GM12878 (cell line): ENCODE results near the gene UBA5. TPM values are rescaled to one million over a fixed set of nuclear protein-coding genes. Genes with fewer than 3 reads are reported as not detected.

Experiments
- ATAC-seq: fragments of 200-7000 bp; cut with Tn5 transposase; 3 replicates; pipeline ENCODE4 v1.9.1; 2020; ENCODE audit warnings: mild to moderate bottlenecking, moderate library complexity
- BruUV-seq: library from RNA; stranded (reverse); fragments of 400-500 nt; replicated peaks from 2 replicates; lab custom pipeline; 2021; lab: Mats Ljungman, UMichigan
- CTCF ChIA-PET: fragments of 300-600 bp; sonication (Branson Sonifier 250); formaldehyde crosslinking; extraction: SDS; loops from one replicate; lab custom pipeline; 2021; ENCODE audit warnings: inconsistent platforms; lab: Yijun Ruan, JAX
- POLR2A ChIA-PET: fragments of 350-600 bp; formaldehyde crosslinking; extraction: SDS; loops from one replicate; lab custom pipeline; 2021; ENCODE audit warnings: inconsistent platforms; lab: Charles Lee
- RAD21 ChIA-PET: fragments of 300-600 bp; sonication (Branson Sonifier 250); formaldehyde crosslinking; loops from one replicate; lab custom pipeline; 2023; ENCODE audit warnings: antibody characterized with exemption; ENCODE audit not compliant: unreplicated experiment; lab: Charles Lee
- SMC1A ChIA-PET: fragments of 300-600 bp; sonication (Branson Sonifier 250); formaldehyde crosslinking; loops from one replicate; lab custom pipeline; 2023; ENCODE audit not compliant: unreplicated experiment, uncharacterized antibody; lab: Charles Lee
- DNase-seq: peaks from one replicate; pipeline ENCODE4 v3.0.0-alpha.2; 2011; ENCODE audit warnings: low read depth, low spot score
- FAIRE-seq: peaks from 3 replicates; lab custom pipeline; 2011; peaks lifted over from hg19 to GRCh38; lab: Jason Lieb, UNC
- H2AFZ ChIP-seq: 2 replicates; pipeline ENCODE4 v1.6.0; 2011; ENCODE audit warnings: low read depth, low read length, control low read depth; ENCODE audit not compliant: control insufficient read depth
- H3K27ac ChIP-seq: 2 replicates; pipeline ENCODE4 v1.5.1; 2011; ENCODE audit warnings: control low read depth; ENCODE audit not compliant: control insufficient read depth, insufficient read depth
- H3K27me3 ChIP-seq, 2 experiments: replicated peaks in 1 of 2; 2 replicates each; pipeline versions ENCODE4 v1.6.0 to v1.6.1; 2011; ENCODE audit warnings: low read length in 1 of 2; ENCODE audit not compliant: control insufficient read depth in 2 of 2, insufficient read depth in 2 of 2
- H3K36me3 ChIP-seq, 2 experiments: 2 replicates each; pipeline ENCODE4 v1.5.1; 2011; ENCODE audit warnings: low read length in 1 of 2; ENCODE audit not compliant: control insufficient read depth in 2 of 2, insufficient read depth in 2 of 2
- H3K4me1 ChIP-seq: 2 replicates; pipeline ENCODE4 v1.6.1; 2011; ENCODE audit warnings: mild to moderate bottlenecking, low read length, moderate library complexity, mixed read lengths; ENCODE audit not compliant: control insufficient read depth, insufficient read depth
- H3K4me2 ChIP-seq: 2 replicates; pipeline ENCODE4 v1.6.0; 2011; ENCODE audit warnings: control low read depth; ENCODE audit not compliant: control insufficient read depth, insufficient read depth
- H3K4me3 ChIP-seq: fragments of 200-600 bp; sonication (generic); 2 replicates; pipeline ENCODE4 v1.5.1; 2016
- H3K79me2 ChIP-seq: 2 replicates; pipeline ENCODE4 v1.6.0; 2011; ENCODE audit warnings: low read length; ENCODE audit not compliant: control insufficient read depth, insufficient read depth
- H3K9ac ChIP-seq: 2 replicates; pipeline ENCODE4 v1.8.0; 2011; ENCODE audit warnings: low read length, control low read depth, mixed read lengths; ENCODE audit not compliant: control insufficient read depth, insufficient read depth
- H3K9me3 ChIP-seq: replicated peaks from 3 replicates; pipeline ENCODE4 v1.5.1; 2011; ENCODE audit warnings: mild to moderate bottlenecking, low read length; ENCODE audit not compliant: control insufficient read depth, insufficient read depth
- H4K20me1 ChIP-seq: 2 replicates; pipeline ENCODE4 v1.6.0; 2011; ENCODE audit not compliant: control insufficient read depth, insufficient read depth
- EZH2 ChIP-seq: IDR thresholded peaks from 2 replicates; pipeline ENCODE4 v1.6.1; 2012; ENCODE audit warnings: low read depth, mild to moderate bottlenecking, control low read depth, inconsistent platforms, low read length, borderline replicate concordance; ENCODE audit not compliant: control insufficient read depth
- FOXM1 ChIP-seq: IDR thresholded peaks from 2 replicates; pipeline ENCODE4 v1.6.1; 2012; ENCODE audit warnings: low read depth, mild to moderate bottlenecking, inconsistent platforms, low read length, moderate library complexity
- KAT2A ChIP-seq: conservative IDR thresholded peaks from 2 replicates; pipeline ENCODE4 v1.6.1; 2011; ENCODE audit warnings: low read depth, low read length; ENCODE audit not compliant: control insufficient read depth
- NR2C2 ChIP-seq: IDR thresholded peaks from 2 replicates; pipeline ENCODE4 v1.6.1; 2011; ENCODE audit warnings: borderline replicate concordance, low read depth; ENCODE audit not compliant: control insufficient read depth, insufficient read length
- NR2F1 ChIP-seq: fragments of 450-650 bp; conservative IDR thresholded peaks from 2 replicates; pipeline ENCODE4 v1.6.1; 2017; ENCODE audit warnings: mild to moderate bottlenecking
- POU2F2 ChIP-seq: IDR thresholded peaks from 3 replicates; pipeline ENCODE4 v1.6.1; 2011; ENCODE audit warnings: low read depth, mild to moderate bottlenecking, low read length, borderline replicate concordance
- RBBP5 ChIP-seq: fragments of 200-600 bp; sonication (generic); conservative IDR thresholded peaks from 2 replicates; pipeline ENCODE4 v1.6.1; 2016
- RUNX3 ChIP-seq: IDR thresholded peaks from 2 replicates; pipeline ENCODE4 v1.6.1; 2012; ENCODE audit warnings: low read length, inconsistent platforms
- SMAD5 ChIP-seq: IDR thresholded peaks from 2 replicates; pipeline ENCODE4 v1.6.1; 2016; ENCODE audit warnings: antibody characterized with exemption, low read depth
- TAF1 ChIP-seq: IDR thresholded peaks from 2 replicates; pipeline ENCODE4 v1.6.1; 2011; ENCODE audit warnings: mild to moderate bottlenecking, low read depth, low read length, borderline replicate concordance
- ZBTB11 ChIP-seq: fragments of 450-650 bp; formaldehyde crosslinking; IDR thresholded peaks from 2 replicates; pipeline ENCODE4 v1.5.0; 2022; ENCODE audit warnings: mild to moderate bottlenecking, missing genetic modification characterization
- WGBS: methylation state at CpG from one replicate; pipeline ENCODE4 v1.1.6; 2016; ENCODE audit warnings: low lambda C conversion rate; ENCODE audit not compliant: insufficient replicate concordance, insufficient coverage; ENCODE audit errors: missing lambda C conversion rate; 5-methylcytosine and 5-hydroxymethylcytosine counted together
- in situ Hi-C: fragments of 300-500 bp; cut with MboI; formaldehyde crosslinking; loops from 9 replicates; pipeline ENCODE4 v1.14.3; 2018; ENCODE audit warnings: mixed read lengths
- intact Hi-C: fragments of 100-400 bp; cut with micrococcal nuclease; formaldehyde crosslinking; loops from one replicate; pipeline ENCODE4 v1.14.2; 2022; ENCODE audit not compliant: unreplicated experiment
- polyA plus RNA-seq, 11 experiments: library from polyadenylated mRNA; depleted of rRNA in 4 of 11; unstranded in 6 of 11; stranded (reverse) in 5 of 11; fragments of >200 nt; fragmentation: Nextera tagmentation in 4 of 11; fragmentation: Illumina TruSeq in 1 of 11; extraction: Ambion mirVana in 4 of 11; extraction: Trizol in 1 of 11; gene quantifications; 1 replicate in 1 of 11; 2 replicates in 10 of 11; pipeline versions ENCODE4 v1.2.1 to v1.2.3, GENCODE V29; 2011 to 2016; ENCODE audit warnings: inconsistent platforms in 2 of 11, missing spikeins in 2 of 11, low read depth in 1 of 11
- total RNA-seq, 4 experiments: library from RNA; depleted of rRNA in 3 of 4; stranded (reverse); fragments of >200 nt in 3 of 4; fragmentation: Illumina TruSeq in 1 of 4; extraction: Trizol in 1 of 4; gene quantifications; 2 replicates each; pipeline versions ENCODE4 v1.2.1 to v1.2.3, GENCODE V29; 2013 to 2021
- TF ChIP-seq, protein P1 (sequence below): fragments of 150-350 bp; IDR thresholded peaks from 2 replicates; pipeline ENCODE4 v1.6.1; 2014; ENCODE audit warnings: mild to moderate bottlenecking, low read depth, low read length
- TF ChIP-seq, protein P2 (sequence below): fragments of 450-650 bp; IDR thresholded peaks from 2 replicates; pipeline ENCODE4 v1.6.1; 2017; ENCODE audit warnings: mild to moderate bottlenecking, moderate library complexity

UBA5 gene
- total and polyA plus RNA-seq, 10 of the 15 experiments (the other 5 are each of a cell fraction or from before 2014, with no cell fraction given) = 10.2 to 62.1 (median 43.8) TPM

GRCh38 chr3:132622148-132622547, 38.0 kb upstream of the UBA5 start:
- Histone ChIP-seq H3K4me2 (no peak overlapping the region), H3K4me1 (peaks cover 12% of the 10 kb centered on the region), H3K9ac (no peak overlapping the region), H3K27me3 (no peaks in the 10 kb centered on the region), H3K4me3 (no peak overlapping the region), H3K79me2 (no peaks in the 10 kb centered on the region), H3K27ac (no peak overlapping the region), H4K20me1 (no peaks in the 10 kb centered on the region), H2AFZ (no peak overlapping the region), H3K36me3 (peaks cover 0 to 5% of the 10 kb centered on the region in 2 experiments; a peak in 2 of 4 replicates), H3K9me3 (no peaks in the 10 kb centered on the region)
- ChIA-PET POLR2A (no interaction called here), SMC1A (no interaction called here), CTCF (no interaction called here), RAD21 (no interaction called here)
- in situ Hi-C loops = no loop called here
- FAIRE-seq = no peak
- ATAC-seq = no peak
- intact Hi-C loops = no loop called here
- no peak for DNase-seq
- 42% methylated on average over 1 of the region's 1 CpG for WGBS
- no TSS peak for BruUV-seq
- no peak for TF ChIP-seq NR2C2
- TF ChIP-seq, protein P1, sequence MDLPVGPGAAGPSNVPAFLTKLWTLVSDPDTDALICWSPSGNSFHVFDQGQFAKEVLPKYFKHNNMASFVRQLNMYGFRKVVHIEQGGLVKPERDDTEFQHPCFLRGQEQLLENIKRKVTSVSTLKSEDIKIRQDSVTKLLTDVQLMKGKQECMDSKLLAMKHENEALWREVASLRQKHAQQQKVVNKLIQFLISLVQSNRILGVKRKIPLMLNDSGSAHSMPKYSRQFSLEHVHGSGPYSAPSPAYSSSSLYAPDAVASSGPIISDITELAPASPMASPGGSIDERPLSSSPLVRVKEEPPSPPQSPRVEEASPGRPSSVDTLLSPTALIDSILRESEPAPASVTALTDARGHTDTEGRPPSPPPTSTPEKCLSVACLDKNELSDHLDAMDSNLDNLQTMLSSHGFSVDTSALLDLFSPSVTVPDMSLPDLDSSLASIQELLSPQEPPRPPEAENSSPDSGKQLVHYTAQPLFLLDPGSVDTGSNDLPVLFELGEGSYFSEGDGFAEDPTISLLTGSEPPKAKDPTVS = no peak
- no peak for TF ChIP-seq POU2F2
- TF ChIP-seq NR2F1 = no peak
- no peak for TF ChIP-seq SMAD5
- TF ChIP-seq TAF1 = no peak
- TF ChIP-seq KAT2A = no peak
- TF ChIP-seq RUNX3 = no peak
- no peak for TF ChIP-seq EZH2
- TF ChIP-seq, protein P2, sequence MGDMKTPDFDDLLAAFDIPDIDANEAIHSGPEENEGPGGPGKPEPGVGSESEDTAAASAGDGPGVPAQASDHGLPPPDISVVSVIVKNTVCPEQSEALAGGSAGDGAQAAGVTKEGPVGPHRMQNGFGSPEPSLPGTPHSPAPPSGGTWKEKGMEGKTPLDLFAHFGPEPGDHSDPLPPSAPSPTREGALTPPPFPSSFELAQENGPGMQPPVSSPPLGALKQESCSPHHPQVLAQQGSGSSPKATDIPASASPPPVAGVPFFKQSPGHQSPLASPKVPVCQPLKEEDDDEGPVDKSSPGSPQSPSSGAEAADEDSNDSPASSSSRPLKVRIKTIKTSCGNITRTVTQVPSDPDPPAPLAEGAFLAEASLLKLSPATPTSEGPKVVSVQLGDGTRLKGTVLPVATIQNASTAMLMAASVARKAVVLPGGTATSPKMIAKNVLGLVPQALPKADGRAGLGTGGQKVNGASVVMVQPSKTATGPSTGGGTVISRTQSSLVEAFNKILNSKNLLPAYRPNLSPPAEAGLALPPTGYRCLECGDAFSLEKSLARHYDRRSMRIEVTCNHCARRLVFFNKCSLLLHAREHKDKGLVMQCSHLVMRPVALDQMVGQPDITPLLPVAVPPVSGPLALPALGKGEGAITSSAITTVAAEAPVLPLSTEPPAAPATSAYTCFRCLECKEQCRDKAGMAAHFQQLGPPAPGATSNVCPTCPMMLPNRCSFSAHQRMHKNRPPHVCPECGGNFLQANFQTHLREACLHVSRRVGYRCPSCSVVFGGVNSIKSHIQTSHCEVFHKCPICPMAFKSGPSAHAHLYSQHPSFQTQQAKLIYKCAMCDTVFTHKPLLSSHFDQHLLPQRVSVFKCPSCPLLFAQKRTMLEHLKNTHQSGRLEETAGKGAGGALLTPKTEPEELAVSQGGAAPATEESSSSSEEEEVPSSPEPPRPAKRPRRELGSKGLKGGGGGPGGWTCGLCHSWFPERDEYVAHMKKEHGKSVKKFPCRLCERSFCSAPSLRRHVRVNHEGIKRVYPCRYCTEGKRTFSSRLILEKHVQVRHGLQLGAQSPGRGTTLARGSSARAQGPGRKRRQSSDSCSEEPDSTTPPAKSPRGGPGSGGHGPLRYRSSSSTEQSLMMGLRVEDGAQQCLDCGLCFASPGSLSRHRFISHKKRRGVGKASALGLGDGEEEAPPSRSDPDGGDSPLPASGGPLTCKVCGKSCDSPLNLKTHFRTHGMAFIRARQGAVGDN = no peak
- TF ChIP-seq FOXM1 = no peak
- no peak for TF ChIP-seq ZBTB11
- TF ChIP-seq RBBP5 = no peak
